GM12873 (cell line): ENCODE data around the gene AARS2.

Source experiments
- TF ChIP-seq, protein P1 (sequence below): IDR thresholded peaks from 2 replicates; pipeline ENCODE4 v1.5.1; 2012; ENCODE audit warnings: low read depth, mild to moderate bottlenecking, moderate library complexity, low read length, control low read depth; ENCODE audit not compliant: insufficient read depth; ENCODE audit errors: missing control alignments

The AARS2 gene

DNA sequence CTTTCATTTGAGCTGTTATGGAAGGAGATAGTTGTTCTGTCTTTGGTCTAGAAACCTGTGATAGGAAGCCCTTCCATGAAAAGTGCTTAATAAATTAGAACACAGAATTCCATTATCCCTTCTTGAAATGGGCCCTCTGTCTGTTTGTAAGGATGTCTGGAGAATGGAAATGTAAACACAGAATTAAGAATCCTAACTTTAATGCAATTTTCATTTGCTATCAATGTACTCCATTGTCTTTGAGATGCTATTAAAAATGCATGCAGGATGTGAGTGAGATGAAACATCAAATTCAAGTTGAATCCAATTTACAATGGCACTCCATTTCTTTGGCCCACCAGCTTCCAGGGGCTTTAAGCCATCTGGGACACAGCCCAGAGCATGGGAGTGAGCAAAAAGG is 13.9 kb upstream of the AARS2 start:
- TF ChIP-seq, protein P1, sequence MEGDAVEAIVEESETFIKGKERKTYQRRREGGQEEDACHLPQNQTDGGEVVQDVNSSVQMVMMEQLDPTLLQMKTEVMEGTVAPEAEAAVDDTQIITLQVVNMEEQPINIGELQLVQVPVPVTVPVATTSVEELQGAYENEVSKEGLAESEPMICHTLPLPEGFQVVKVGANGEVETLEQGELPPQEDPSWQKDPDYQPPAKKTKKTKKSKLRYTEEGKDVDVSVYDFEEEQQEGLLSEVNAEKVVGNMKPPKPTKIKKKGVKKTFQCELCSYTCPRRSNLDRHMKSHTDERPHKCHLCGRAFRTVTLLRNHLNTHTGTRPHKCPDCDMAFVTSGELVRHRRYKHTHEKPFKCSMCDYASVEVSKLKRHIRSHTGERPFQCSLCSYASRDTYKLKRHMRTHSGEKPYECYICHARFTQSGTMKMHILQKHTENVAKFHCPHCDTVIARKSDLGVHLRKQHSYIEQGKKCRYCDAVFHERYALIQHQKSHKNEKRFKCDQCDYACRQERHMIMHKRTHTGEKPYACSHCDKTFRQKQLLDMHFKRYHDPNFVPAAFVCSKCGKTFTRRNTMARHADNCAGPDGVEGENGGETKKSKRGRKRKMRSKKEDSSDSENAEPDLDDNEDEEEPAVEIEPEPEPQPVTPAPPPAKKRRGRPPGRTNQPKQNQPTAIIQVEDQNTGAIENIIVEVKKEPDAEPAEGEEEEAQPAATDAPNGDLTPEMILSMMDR = no peak

DNA sequence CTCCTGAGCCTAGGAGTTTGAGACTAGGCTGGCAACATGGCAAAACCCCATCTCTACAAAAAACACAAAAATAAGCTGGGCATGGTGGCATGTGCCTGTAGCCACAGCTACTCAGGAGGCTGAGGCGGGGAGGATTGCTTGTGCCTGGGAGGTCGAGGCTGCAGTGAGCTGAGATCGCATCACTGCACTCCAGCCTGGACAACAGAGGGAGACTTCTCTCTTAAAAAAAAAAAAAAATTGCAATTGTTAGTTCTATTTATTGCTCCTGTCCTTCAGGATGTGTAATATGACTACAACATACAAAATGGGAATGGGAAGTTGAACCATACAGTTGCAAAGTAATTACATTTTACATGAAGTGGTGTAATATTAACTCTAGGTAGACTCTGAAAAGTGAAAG is 8.1 kb upstream of the AARS2 start:
- TF ChIP-seq, protein P1 = no peak

DNA sequence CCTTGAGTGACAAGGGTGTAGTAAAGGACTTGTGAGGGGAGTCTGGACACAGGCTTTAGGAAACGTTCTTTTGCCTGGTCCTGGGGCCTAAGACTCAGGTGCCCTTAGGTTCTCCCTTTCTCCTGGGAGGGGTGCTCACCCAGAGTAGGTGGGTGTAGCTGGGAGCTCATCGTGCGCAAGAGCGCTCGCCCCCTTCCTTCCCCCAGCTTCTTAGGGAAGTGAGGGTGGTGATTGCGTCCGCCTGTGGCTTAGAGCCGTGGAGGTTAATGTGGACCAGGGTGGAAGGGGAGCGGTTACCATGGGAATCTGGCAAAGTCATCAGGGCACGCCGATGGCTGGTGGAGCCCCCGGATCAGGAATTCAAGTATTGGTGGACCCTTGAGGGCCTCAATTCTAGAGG is 3.3 kb upstream of the AARS2 start:
- TF ChIP-seq, protein P1 = no peak

DNA sequence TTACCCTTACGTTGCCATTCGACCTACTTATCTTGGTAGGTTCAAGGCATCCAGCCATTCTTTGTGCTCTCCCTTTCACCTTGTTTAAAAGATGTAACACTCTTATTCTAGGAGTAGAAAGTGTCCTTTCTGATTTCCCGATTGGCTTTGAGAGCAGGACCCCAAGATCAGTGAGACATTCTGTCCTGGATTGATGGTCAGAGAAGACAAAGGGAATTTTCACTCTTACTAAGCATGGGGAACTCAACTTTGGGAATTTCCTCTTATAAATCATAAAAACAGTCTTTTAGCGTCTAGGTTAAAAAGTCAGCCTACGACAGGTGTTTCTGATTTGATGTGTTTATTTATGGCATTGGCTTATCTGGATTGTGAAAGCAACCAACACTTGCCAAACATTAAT is 2.8 kb upstream of the AARS2 start:
- TF ChIP-seq, protein P1 = no peak

DNA sequence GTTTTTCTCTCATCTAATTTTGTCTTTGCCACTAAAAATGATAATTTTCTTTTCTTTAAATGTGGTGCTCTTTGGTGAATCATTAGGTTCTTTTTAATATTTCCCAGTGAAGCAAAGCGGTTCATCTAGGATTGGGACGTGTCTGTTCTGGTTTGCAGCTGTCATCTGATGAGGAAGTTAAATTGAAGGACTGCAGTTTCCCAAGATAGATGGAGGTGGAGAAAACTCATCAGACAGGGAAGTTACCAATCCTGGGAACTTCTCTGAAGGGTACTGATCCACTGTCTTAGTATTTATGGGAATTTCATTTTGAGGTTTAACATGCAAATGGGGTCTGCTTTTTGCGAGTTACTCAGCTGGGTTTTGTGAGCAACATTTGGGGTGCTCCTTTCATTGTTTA is 2.4 kb upstream of the AARS2 start:
- TF ChIP-seq, protein P1 = no peak

DNA sequence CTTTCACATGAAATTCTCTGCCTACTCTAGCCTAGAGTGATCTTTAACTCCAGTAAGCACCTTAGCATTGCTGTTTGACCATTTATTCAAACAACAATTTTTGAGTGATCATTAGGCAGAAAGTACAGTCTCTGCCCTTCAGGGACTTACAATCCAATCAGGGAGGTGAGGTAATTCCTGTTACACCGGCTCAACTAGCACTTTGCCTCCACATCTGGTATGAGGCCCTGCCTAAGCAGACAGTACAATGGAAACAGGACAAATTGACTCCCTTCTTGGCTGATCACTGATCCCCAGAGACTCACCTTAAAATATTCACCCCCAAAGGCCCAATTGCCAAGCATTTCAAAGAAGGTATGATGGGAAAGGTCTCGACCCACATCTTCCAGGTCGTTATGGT is 1.4 kb downstream of the AARS2 start:
- TF ChIP-seq, protein P1 = no peak

DNA sequence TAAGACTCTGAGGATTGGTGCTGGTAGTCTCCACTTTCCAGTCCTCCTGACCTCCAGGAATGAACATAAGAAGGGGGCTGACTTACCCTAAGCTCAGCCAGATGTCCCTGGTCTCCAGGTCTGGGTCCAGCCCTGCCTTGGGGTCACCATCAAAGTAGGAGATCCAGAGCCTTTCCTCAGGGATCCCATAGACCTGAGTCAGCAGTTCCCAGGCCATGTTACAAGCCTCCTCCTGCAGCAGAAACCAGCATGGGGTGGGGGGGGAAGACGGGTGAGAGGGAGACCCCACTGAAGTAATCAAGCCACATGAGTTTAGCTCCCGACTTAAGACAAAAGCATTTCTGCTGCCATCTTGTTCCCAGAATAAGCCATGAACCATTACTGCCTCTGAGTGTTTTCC is 1.8 kb downstream of the AARS2 start:
- TF ChIP-seq, protein P1 = no peak
